HG03521 (cell line): ENCODE results near the gene SGMS1.

Source experiments
- ATAC-seq: cut with Tn5 transposase; IDR thresholded peaks from one replicate; pipeline ENCODE4 v1.9.1; 2021; ENCODE audit warnings: mild to moderate bottlenecking, moderate library complexity; ENCODE audit not compliant: unreplicated experiment

SGMS1 gene

DNA sequence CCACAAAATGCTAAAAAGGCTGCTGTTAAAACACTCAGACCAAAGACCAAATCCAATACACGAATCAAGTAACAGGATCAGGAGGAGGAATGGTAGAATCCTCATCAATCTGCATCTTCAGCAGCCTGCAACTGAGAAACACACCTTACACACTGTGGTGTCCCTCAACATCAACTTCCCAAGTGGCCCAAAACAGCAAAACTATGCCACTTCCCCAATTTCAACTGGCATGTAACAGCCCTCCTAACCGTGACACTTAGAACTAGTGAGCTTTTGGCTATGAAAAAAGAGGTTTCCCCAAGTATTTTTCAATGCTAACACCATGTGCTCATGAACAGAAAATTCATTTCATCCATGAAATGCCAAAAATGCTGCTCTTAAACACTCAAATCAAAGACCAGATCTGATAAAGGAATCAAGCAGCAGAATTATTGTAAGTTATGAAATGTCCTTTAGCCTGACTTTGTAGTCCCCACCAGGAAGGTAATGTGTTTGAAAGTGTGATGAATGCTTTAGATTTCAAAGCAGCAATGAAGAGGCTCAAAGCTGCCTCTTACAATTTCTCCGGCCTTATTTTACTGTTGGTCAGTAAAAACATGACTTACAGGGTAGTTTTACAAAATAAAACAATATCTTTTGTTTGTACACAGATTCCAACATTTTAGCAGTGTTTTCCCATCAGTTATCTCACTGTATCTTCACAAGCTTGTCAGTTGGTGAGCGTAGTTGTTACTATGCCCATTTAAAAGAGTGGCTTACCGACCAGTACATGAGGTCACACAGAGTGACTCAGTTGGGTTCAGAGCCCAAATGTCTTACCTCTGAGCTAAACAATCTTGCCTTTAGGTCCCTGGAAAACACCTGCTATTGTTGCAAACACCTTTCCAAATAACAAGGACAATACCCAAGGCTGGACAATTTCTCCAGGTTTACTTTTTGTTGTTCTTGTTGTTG lies 306.8 kb downstream of the SGMS1 start:
- ATAC-seq, result no peak

DNA sequence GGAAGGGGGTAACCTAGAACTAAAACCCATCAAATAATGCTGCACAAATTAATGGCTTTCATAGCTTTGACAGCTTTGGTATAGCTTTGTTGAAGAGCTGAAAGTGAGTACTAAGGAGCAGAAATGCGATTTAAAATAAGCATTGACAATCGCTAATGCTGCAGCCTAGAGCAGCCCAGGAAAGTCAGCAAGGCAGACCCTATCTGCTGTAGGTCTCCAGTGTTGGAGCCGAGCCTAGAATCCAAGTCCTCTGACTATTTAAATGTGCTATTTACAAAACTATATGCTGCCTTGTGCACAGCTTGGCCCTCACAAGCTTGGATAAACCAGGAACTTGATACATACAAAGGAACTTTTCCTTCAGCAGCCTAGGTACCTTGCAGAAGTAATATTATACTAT lies 307.6 kb downstream of the SGMS1 start:
- no peak for ATAC-seq

DNA sequence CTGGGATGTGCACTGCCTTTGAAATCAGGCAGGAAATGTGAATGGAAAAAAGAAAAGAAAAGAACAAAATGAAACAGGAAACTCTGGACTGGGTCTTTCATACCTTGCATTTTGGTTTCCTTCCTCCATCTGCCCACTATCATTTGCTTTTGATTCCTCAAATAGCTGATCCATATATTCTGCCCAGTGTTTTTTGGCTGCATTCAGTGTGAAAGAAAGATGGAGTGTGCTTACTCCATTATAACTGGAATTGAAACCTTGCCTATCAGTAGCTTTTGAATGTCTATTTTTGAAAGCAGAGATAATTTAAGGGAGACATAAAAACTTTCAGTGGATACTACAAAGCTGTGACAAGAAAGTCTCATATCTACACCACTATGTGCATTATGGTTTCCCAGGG lies 308.3 kb downstream of the SGMS1 start:
- no peak for ATAC-seq

DNA sequence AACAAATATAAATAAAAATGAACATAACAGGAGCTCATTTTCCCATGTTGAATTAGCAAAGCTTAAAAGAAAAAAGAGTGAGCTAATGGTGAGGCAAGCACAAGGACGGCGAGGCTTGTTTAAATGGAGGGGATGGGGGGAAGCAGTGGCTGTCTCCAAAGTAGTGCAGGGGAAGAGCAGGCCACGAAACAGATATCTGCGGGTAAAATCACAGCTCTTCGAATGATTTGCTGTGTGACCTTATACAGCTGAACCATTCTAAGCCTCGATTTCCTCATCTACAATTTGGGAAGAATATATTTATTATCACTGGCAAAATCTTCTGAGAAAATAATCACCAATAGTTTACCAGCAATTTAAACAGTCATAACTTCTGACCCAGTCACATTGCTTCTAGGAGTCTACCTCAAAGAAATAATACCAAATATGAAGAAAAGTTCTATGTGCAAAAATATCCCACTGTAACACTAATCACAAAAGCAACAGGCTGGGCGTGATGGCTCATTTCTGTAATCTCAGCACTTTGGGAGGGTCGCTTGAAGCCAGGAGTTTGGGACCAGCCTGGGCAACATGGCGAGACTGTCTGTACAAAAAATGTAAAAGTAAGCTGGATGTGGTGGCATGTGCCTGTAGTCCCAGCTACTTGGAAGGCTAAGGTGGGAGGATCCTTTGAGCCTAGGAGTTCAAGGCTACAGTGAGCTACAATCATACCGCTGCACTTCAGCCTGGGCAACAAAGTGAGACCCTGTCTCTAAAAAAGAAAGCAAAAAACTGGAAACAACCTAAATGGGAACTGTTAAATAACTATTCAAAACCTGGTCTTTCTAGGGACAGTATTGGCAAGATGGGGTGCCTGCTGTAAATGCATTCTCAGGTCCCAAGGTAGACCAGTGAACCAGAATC lies 309.3 kb downstream of the SGMS1 start:
- ATAC-seq, result no peak

DNA sequence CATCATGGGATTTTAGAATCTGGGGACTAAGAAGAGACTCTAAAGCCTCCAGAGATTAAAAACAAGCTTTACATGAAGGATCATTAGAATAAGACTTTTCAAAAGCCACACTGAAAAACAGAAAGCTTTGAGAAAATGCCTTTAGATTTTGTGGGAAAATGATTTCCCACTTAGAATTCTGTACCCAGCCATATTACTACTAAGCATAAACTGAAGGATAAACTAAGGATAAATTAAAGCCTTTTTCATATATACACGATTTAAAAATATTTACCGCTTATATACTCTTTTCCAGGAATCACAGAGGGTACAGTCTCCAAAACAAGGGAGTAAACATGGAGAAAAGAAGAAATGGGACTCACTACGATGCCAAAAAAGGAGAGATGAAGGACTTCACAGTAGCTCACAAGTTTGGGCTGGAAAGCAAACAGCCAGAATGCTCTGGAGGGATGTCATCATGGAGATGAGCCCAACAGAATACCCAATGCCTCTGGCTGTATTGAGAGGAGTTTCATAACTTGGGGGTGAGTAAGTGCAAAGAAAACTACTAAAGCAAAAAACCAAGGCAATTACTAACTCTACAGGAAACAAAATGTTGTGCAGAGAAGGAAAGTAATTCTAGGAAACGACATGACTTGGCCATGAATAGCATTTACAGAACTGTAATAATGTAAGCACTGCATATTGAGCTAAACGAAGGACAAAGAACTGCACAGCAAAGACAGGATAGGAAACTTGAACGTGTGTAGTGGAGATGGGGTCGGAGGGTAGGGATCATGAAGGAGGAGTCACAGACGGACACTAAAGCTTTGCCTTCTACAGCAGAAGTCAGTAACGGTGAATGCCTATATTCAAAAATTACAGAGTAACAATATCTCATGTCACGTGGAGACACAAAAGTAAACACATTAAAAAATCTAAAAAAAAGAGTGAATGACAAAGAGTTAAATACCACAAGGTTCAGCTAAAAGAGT lies 311.0 kb downstream of the SGMS1 start:
- no peak for ATAC-seq

DNA sequence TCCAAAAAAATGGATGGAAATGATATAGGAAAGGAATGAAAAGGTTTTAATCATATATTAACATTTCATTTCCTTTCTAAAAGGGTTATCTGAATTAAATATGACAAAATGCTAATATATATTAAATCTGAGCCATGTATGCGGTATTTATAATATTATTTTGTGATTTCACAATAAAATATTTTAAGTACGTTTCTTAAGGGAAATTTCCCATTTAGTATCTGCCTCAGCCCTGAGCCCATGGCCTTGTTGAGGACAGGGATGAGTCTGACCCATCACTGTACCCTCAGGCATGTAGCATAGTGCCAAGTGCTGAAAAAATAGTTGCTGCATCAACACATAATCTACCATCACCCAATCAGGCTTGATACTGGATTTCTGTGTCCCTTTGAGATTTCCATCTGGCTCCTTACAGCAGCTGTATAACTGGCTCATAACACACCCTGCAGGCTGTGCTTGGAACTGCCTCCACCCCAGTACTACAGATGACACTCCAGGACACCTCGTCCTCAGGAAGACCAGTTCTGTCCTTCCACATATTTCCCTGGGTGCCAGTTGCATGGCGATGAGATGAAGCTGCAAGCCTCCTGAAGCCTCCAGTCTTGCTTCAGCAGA lies 313.1 kb downstream of the SGMS1 start:
- ATAC-seq, result no peak

DNA sequence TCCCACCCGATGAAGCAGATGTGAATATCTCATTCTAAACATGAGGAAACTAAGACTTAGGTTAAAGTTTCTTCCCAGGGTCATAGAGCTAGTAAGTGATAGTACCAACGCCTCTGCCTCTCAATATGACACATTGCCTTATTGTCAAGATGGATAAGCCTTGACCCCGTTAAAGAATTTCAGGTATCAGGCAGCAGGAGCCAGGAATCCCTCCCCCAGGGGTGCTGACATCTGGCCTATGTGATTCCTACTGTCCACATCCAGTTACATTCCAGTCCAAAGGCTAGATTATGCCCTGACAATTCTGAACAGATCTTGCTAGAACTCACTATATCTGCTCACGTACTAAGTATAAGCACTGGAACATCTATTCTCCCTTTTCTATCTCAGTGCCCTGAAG lies 314.4 kb downstream of the SGMS1 start:
- ATAC-seq, result no peak

DNA sequence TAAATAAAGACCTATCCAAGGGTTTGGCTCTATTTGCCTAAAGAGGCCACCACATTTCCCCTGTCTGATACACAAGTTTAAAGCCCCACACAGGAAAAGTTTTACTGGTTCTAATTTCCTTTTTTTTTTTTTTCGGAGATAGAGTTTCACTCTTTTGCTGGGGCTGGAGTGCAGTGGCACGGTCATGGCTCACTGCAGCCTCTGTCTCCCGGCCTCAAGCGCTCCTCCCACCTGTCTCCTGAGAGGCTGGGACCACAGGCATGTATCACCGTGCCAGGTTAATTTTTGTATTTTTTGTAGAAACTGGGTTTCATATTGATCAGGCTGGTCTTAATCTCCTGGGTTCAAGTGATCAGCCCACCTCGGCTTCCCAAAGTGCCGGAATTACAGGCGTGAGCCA lies 319.1 kb downstream of the SGMS1 start:
- ATAC-seq, result no peak

DNA sequence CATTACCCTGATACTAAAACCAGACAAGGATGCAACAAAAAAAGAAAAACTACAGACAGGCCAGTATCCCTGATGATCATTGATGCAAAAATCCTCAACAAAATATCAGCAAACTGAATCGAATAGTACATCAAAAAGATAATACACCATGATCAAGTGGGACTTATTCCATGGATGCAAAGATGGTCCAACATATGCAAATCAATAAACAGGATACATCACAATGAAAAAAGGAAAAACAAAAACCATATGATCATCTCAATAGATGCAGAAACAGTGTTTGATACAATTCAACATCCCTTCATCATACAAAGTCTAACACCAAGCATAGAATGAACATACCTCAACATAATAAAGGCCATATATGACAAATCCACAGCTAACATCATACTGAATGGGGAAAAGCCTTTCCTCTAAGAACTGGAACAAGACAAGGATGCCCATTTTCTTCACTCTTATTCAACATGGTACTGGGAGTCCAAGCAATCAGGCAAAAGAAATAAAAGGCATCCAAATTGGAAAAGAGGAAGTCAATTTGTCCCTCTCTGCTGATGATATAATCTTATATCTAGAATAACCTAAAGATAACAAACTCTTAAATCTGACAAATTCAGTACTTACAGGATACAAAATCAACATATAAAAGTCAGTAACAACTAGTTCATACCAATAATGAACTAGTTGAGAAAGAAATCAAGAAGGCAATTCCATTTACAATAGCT lies 323.6 kb downstream of the SGMS1 start:
- no peak for ATAC-seq

DNA sequence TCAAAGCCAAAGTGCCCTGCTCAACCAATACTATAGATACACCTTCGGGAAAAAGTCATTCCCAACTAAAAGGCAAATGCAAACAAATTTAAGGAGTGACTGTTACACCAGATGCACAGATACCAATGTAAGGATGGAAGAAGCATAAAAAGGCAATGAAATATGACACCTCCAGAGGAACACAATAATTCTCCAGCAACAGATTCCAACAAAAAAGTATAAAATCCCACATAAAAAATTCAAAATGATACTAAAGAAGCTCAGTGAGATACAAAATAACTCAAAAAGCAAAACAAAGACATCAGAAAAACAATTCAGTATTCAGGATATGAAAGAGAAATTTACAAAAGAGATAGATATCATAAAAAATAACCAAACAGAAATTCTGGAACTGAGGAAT lies 328.4 kb downstream of the SGMS1 start:
- ATAC-seq, result no peak

DNA sequence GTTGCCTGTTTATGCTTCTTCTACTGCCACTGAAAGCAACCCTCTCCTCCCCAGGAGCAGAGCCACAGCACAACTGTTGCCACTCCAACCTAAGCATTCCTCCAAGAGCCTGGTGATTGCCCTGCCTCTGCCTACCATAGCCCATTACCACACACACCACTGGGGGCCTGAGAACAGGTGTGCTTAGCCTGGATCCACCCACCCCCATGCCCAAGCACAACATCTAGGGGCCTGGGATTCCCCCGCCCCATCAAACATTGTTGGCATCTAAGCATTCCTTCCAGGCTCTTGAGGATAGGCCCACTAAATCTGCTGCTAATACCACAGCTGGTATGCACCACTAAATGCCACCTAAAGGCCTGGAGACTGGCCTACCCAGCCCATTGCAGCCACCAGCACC lies 329.2 kb downstream of the SGMS1 start:
- ATAC-seq, result no peak

DNA sequence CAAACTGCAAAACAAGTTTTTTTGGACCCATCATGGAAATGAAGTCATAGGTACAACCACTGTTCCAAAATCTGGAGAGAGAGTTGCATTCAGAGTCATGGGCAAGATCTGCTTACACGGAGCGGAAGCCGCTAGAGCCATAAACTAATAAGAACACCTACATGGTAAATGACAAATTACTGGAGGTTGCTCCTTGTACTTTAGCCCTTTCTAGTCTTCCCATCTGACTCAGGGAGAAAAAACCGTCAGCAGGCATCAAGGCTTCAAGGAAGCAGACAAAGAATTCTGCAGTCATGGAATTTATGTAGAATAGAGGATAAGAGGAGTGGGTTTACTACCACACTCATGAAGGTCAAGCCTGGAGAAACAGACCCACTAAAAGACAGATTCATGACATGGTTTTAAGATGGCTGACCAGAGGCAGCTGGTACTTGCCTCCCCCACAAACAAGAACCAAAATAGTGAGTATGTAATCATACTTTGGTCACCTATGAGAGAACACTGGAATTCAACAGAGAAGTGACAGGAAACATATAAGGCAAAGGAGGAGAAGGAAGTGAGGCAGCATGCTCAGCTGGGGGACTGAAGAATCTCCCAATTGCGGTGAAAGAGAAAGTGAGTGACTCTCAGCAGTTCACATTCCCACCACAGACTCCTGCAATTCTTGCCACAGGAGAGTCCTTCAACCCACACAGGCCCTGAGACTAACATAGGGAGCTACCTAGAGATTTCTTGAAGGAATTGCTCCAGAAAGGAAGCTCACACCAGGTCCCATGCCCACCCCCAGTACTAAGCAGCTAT lies 330.0 kb downstream of the SGMS1 start:
- ATAC-seq, result no peak

DNA sequence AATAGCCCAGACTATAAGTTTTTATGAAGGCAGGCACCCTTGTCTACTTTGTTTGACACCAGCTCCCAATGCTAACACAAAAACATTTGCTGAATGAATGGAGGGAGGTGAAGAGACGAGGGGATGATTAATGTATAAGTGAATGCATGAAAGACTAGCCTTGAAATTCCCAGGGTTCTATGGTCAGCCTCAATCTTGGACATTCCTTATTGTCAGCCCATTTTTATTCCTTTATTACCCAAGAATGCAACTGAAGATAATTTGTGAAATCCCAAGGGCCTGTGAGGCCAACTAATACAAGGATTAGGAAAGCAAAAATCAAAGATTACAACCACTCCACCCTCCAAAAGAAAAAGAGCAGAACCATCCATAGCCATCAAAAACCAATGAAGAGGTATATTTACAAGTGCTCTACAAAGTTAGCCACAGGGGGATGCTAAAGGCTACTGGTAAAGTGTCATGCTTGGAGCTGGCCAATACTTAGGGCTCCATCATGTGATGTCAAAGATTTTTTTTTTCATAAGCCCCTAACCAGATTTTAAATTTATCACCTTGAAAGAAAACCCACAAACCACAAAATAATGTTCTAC lies 332.4 kb downstream of the SGMS1 start:
- ATAC-seq, result no peak

DNA sequence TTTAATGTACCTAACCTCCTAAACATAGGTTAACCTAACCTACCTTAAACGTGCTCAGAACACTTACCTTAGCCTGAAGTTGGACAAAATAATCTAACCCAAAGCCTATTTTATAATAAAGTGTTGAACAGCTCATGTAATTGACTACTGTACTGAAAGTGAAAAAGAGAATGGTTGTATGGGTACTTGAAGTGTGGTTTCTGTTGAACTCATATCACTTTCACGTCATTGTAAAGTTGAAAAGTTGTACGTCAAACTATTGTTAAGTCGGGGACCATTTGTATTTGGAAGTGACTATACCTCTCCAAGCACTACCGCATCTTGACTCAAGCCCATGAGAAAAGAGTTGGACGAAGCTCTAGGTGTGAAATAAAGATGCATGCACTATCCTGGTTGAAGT lies 334.6 kb downstream of the SGMS1 start:
- ATAC-seq, result no peak

DNA sequence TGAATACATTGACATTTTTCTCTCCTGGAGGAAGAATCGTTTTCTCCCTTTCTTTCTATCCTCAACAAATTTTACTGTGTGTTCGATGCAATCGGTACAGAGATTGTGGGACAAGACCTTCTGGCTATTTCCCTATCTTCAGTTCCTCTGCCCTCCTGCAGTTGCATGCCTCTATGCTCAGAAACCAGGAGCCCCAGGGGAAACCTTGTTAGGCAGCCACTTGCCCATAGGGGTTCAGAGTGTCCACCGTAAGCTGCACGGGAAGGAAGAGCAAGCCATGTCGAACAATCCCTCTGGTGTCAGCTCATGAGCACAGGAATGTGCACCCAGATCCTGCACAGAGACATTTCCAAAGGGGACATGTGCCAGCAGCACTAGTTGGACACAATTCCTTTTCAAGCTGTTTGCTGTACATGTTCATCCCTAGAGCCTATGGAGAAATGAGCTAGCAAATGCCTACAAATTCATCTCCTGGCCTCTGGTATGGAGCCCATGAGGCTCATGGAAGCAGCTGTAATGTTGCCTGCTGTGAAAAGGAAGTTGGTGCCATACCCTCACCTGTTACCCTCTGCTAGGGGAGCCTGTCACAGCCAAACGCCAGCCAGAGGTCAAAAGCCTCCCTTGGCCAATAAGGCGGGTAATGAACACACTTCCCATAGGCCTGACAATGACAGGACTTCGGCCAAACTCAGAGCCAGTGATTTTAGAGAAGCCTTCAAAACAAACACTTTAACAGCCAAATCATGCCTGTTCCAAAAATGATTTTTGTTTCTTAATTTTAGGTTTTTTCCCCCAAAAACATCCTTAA lies 336.6 kb downstream of the SGMS1 start:
- ATAC-seq, result no peak

DNA sequence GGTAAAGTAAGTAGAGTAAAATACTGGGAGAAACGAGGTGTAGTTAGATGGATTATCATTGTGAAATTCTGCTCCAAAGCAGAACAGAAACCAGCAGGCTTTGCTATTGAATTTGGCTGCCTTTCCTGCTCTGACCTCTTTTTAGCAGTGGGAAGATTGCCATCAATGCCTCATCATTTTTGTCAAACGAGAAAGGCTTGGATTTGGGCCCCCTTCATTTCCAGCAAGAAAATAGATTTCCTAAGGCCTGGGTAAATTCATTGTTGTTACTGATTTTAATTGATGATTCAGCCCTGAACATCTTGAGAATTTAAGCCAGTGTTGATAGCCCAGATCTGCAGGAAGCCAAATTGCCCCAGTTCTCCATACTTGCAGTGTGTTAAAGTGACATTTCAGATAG lies 337.2 kb downstream of the SGMS1 start:
- ATAC-seq, result no peak

DNA sequence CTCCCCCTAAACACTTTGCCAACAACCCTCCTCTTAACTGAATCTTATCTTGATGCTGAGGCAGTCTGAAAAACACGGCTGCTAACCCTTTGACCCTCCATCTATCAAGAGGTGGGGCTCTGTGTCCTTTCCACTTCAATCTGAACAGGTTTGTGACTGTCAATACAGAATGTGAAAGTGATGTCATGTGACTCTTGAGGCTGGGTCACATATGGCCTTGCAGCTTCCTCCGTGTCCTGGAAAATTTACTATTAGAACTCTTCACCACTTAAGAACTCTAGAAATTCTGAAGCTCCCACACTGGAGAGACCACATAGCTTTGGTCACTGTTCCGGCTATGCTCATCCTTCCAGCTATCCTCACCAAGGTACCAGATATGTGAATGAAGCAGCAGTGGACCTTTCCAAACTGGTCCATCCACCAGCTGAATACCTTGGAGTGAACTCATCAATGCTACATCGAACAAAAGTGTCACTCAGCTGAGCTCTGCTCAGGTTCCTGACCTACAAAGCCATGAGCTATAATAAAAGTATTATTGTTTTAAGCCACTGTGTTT lies 341.7 kb downstream of the SGMS1 start:
- no peak for ATAC-seq
